Endothelial cell of umbilical vein (primary cell): ENCODE results near the gene AGPAT2. TPM values are rescaled to one million over a fixed set of nuclear protein-coding genes. Genes with fewer than 3 reads are reported as not detected.

Source experiments
- BruUV-seq: library from RNA; stranded (reverse); fragments of 400-500 nt; replicated peaks from 2 replicates; lab custom pipeline; 2021; lab: Mats Ljungman, UMichigan
- CTCF ChIA-PET: fragments of 300-600, 350-600 bp; sonication (Branson Sonifier 250); formaldehyde crosslinking; loops from one replicate; lab custom pipeline; 2021; ENCODE audit warnings: antibody characterized with exemption, inconsistent platforms; lab: Charles Lee
- POLR2A ChIA-PET: fragments of 300-600, 350-600 bp; sonication (Branson Sonifier 250); formaldehyde crosslinking; loops from one replicate; lab custom pipeline; 2021; ENCODE audit warnings: antibody characterized with exemption, inconsistent platforms; lab: Charles Lee
- DNase-seq: peaks from one replicate; pipeline ENCODE4 v3.0.0-alpha.2; 2011; ENCODE audit warnings: low read depth, low spot score
- FAIRE-seq: peaks from 2 replicates; lab custom pipeline; 2011; peaks lifted over from hg19 to GRCh38; lab: Jason Lieb, UNC
- H2AFZ ChIP-seq: 2 replicates; pipeline ENCODE4 v1.6.0; 2012; ENCODE audit warnings: low read depth, low read length, control low read depth, inconsistent platforms
- H3K27ac ChIP-seq: 2 replicates; pipeline ENCODE4 v1.5.1; 2011; ENCODE audit warnings: low read depth, mild to moderate bottlenecking, control low read depth, low read length, moderate library complexity; ENCODE audit not compliant: insufficient read depth
- H3K27me3 ChIP-seq, 2 experiments: 2 replicates each; pipeline versions ENCODE4 v1.6.0 to v1.6.1; 2011; ENCODE audit warnings: low read length in 2 of 2, mixed read lengths in 1 of 2; ENCODE audit not compliant: control insufficient read depth in 2 of 2, insufficient read depth in 2 of 2
- H3K36me3 ChIP-seq, 2 experiments: 2 replicates in 1 of 2; 3 replicates in 1 of 2; pipeline ENCODE4 v1.5.1; 2011; ENCODE audit warnings: low read length in 2 of 2, mild to moderate bottlenecking in 1 of 2, moderate library complexity in 1 of 2; ENCODE audit not compliant: control insufficient read depth in 2 of 2, insufficient read depth in 2 of 2; ENCODE audit errors: extremely low read depth in 1 of 2
- H3K4me1 ChIP-seq: 3 replicates; pipeline ENCODE4 v1.5.1; 2011; ENCODE audit warnings: mild to moderate bottlenecking, low read length; ENCODE audit not compliant: control insufficient read depth, insufficient read depth; ENCODE audit errors: extremely low read depth
- H3K4me2 ChIP-seq: 2 replicates; pipeline ENCODE4 v1.6.1; 2011; ENCODE audit warnings: low read length, control low read depth, mixed read lengths; ENCODE audit not compliant: insufficient read depth
- H3K4me3 ChIP-seq, 3 experiments: fragments of 200-600 bp in 1 of 3; sonication (generic), shearing (Covaris generic) in 1 of 3; replicated peaks in 1 of 3; 2 replicates each; pipeline ENCODE4 v1.5.1; 2011 to 2016; ENCODE audit warnings: control low read depth in 3 of 3, low read length in 3 of 3, mild to moderate bottlenecking in 2 of 3, inconsistent platforms in 1 of 3, low read depth in 1 of 3, moderate library complexity in 1 of 3; ENCODE audit not compliant: insufficient read depth in 1 of 3
- H3K79me2 ChIP-seq: 2 replicates; pipeline ENCODE4 v1.6.0; 2012; ENCODE audit warnings: low read length, inconsistent platforms; ENCODE audit not compliant: control insufficient read depth, insufficient read depth
- H3K9ac ChIP-seq: replicated peaks from 2 replicates; pipeline ENCODE3; 2011; ENCODE audit warnings: low read length, control low read depth; ENCODE audit not compliant: insufficient read depth; ENCODE audit errors: extremely low read depth
- H3K9me1 ChIP-seq: replicated peaks from 3 replicates; pipeline ENCODE4 v1.6.0; 2011; ENCODE audit warnings: mild to moderate bottlenecking, low read length; ENCODE audit not compliant: control insufficient read depth, insufficient read depth; ENCODE audit errors: extremely low read depth
- H3K9me3 ChIP-seq: replicated peaks from 2 replicates; pipeline ENCODE4 v1.5.1; 2012; ENCODE audit warnings: low read length, inconsistent platforms; ENCODE audit not compliant: control insufficient read depth, insufficient read depth
- H4K20me1 ChIP-seq: replicated peaks from 2 replicates; pipeline ENCODE3; 2011; ENCODE audit warnings: mild to moderate bottlenecking, low read length; ENCODE audit not compliant: control insufficient read depth, insufficient read depth; ENCODE audit errors: extremely low read depth
- EZH2 ChIP-seq: IDR thresholded peaks from 2 replicates; pipeline ENCODE4 v1.6.1; 2012; ENCODE audit warnings: borderline replicate concordance, low read depth, mild to moderate bottlenecking, moderate library complexity, low read length, inconsistent platforms; ENCODE audit not compliant: severe bottlenecking
- FOS ChIP-seq: IDR thresholded peaks from 2 replicates; pipeline ENCODE4 v1.6.1; 2011; ENCODE audit warnings: mild to moderate bottlenecking, low read length, moderate library complexity, borderline replicate concordance; ENCODE audit not compliant: insufficient read depth
- GATA2 ChIP-seq: IDR thresholded peaks from 2 replicates; pipeline ENCODE4 v1.7.0; 2011; ENCODE audit warnings: low read depth, mild to moderate bottlenecking, moderate library complexity, mixed read lengths, low read length; ENCODE audit not compliant: insufficient read length, insufficient read depth
- JUN ChIP-seq: IDR thresholded peaks from 2 replicates; pipeline ENCODE4 v1.6.1; 2011; ENCODE audit warnings: borderline replicate concordance, low read depth; ENCODE audit not compliant: insufficient read length, insufficient read depth
- MAX ChIP-seq: IDR thresholded peaks from 2 replicates; pipeline ENCODE4 v1.6.1; 2011; ENCODE audit not compliant: insufficient read depth, insufficient read length
- MYC ChIP-seq: IDR thresholded peaks from one replicate; pipeline ENCODE4 v1.6.1; 2011; ENCODE audit warnings: mild to moderate bottlenecking, low read depth, low read length
- POLR2A ChIP-seq: IDR thresholded peaks from 2 replicates; pipeline ENCODE4 v1.6.1; 2012; ENCODE audit warnings: low read depth, mild to moderate bottlenecking, control low read depth, low read length
- POLR2AphosphoS5 ChIP-seq: IDR thresholded peaks from 2 replicates; pipeline ENCODE4 v1.6.1; 2012; ENCODE audit warnings: low read depth, mild to moderate bottlenecking, control low read depth, low read length, moderate library complexity; ENCODE audit not compliant: insufficient read depth
- dilution Hi-C: fragments of 300-500 bp; cut with MboI; formaldehyde crosslinking; loops from one replicate; pipeline ENCODE4 v1.15.0; 2019; ENCODE audit warnings: low sequenced_read_pairs; ENCODE audit not compliant: extremely low pct_ligation_motif_present
- intact Hi-C: fragments of 100-400 bp; cut with micrococcal nuclease; formaldehyde crosslinking; loops from one replicate; pipeline ENCODE4 v1.10.0; 2022
- polyA plus RNA-seq, 4 experiments: library from polyadenylated mRNA; depleted of rRNA in 3 of 4; stranded (reverse) in 3 of 4; unstranded in 1 of 4; fragments of >200 nt; gene quantifications; 2 replicates each; pipeline versions ENCODE4 v1.2.1 to v1.2.3, GENCODE V29; 2011 to 2012; ENCODE audit warnings: missing spikeins in 1 of 4
- total RNA-seq: library from RNA; stranded (reverse); gene quantifications from 2 replicates; pipeline ENCODE4 v1.2.3, GENCODE V29; 2021
- TF ChIP-seq, protein P1 (sequence below), 2 donors: IDR thresholded peaks; 1 replicate in 1 of 2; 2 replicates in 1 of 2; pipeline ENCODE4 v1.5.1; 2011; ENCODE audit warnings: low read length in 2 of 2, mild to moderate bottlenecking in 2 of 2, moderate library complexity in 2 of 2, control low read depth in 1 of 2, inconsistent platforms in 1 of 2, low read depth in 1 of 2; ENCODE audit not compliant: insufficient read depth in 1 of 2; ENCODE audit errors: extremely low read depth in 1 of 2

AGPAT2 gene
- total and polyA plus RNA-seq, 2 donors (not counting 3 experiments of a cell fraction or from before 2014, with no cell fraction given): 45.5 to 55.3 TPM

DNA sequence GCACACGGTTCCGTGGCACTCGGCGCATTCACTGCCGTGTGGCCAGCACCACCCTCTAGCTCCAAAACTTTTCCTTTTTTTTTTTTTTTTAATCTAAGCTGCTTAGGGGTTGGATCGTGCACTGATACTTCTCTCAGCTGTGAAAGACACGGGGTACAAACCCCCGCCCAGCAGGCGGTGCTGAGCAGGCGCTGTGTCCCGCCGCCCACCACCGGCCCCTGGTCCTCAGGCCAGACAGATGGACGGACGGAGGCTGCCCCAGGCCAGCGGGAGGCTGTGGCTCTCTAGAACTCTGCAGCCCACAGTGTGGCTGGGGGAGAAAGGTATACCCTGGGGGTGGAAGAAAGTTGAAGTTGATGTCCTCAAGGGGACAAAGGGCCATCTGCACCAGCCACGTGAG lies 6.2 kb downstream of the AGPAT2 start:
- dilution Hi-C loops: no loop called here
- intact Hi-C loops: no loop called here
- CTCF ChIA-PET: no interaction called here

GRCh38 chr9:136679431-136679941 lies 7.8 kb downstream of the AGPAT2 start:
- Histone ChIP-seq H3K4me3 (no peak overlapping the region), H3K79me2 (peaks cover 33% of the 10 kb centered on the region), H3K9me3 (no peaks in the 10 kb centered on the region), H3K4me1 (no peaks in the 10 kb centered on the region), H3K9me1 (no peaks in the 10 kb centered on the region), H3K27me3 (no peaks in the 10 kb centered on the region), H3K27ac (no peak overlapping the region), H2AFZ (no peak overlapping the region), H4K20me1 (no peaks in the 10 kb centered on the region), H3K4me2 (no peak overlapping the region), H3K36me3 (peaks cover 0 to 6% of the 10 kb centered on the region in 2 experiments), H3K9ac (no peak overlapping the region)
- POLR2A ChIA-PET: no interaction called here
- CTCF ChIA-PET: no interaction called here
- intact Hi-C loops: no loop called here
- DNase-seq (no peak), FAIRE-seq (no peak)
- TF ChIP-seq JUN (no peak), POLR2AphosphoS5 (no peak), MAX (no peak), POLR2A (no peak), EZH2 (no peak), GATA2 (no peak), MYC (no peak)
- TF ChIP-seq, protein P1, sequence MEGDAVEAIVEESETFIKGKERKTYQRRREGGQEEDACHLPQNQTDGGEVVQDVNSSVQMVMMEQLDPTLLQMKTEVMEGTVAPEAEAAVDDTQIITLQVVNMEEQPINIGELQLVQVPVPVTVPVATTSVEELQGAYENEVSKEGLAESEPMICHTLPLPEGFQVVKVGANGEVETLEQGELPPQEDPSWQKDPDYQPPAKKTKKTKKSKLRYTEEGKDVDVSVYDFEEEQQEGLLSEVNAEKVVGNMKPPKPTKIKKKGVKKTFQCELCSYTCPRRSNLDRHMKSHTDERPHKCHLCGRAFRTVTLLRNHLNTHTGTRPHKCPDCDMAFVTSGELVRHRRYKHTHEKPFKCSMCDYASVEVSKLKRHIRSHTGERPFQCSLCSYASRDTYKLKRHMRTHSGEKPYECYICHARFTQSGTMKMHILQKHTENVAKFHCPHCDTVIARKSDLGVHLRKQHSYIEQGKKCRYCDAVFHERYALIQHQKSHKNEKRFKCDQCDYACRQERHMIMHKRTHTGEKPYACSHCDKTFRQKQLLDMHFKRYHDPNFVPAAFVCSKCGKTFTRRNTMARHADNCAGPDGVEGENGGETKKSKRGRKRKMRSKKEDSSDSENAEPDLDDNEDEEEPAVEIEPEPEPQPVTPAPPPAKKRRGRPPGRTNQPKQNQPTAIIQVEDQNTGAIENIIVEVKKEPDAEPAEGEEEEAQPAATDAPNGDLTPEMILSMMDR (IDR thresholded peaks at IDR 0.05; ENCODE audit: extremely low read depth in 1 of 2, insufficient read depth in 1 of 2, low read depth in 1 of 2, low read length in 2 of 2): no peak
- dilution Hi-C loops: no loop called here
- BruUV-seq: no TSS peak

More for the DNA sequence above, 6.2 kb downstream of the AGPAT2 start:
- Histone ChIP-seq H4K20me1 (no peaks in the 10 kb centered on the region), H3K4me1 (peaks cover 11% of the 10 kb centered on the region), H3K36me3 (peaks cover 0 to 6% of the 10 kb centered on the region in 2 experiments), H3K79me2 (peaks cover 49% of the 10 kb centered on the region), H3K4me2 (no peak overlapping the region), H3K9me3 (no peaks in the 10 kb centered on the region), H2AFZ (no peak overlapping the region), H3K27me3 (no peaks in the 10 kb centered on the region), H3K9me1 (no peaks in the 10 kb centered on the region), H3K27ac (no peak overlapping the region), H3K4me3 (no peak overlapping the region), H3K9ac (no peak overlapping the region)
- no TSS peak for BruUV-seq
- POLR2A ChIA-PET: interaction anchor here (1.0 to 1.1 kb wide), 2 partner anchors 47 to 50 kb away, joined by 3 to 5 read pairs; no protein-coding TSS in a partner anchor
- no peak for FAIRE-seq
- no peak for DNase-seq
- no peak for TF ChIP-seq FOS
